Measurements from ENCODE around the gene ID1.

ID1 gene

GRCh38 chr20:31633339-31633914 lies 28.3 kb downstream of the ID1 start:
- H3K4me3 ChIP-seq = no peak overlapping the region
- TF ChIP-seq CTCF (IDR thresholded peaks at IDR 0.05) = no peak
- H3K27ac ChIP-seq = no peak overlapping the region
- no peak for DNase-seq (ENCODE audit: low spot score)

- no peak within 1 kb of the TSS for H3K27ac ChIP-seq
- DNase-seq (ENCODE audit: low spot score) = no peak
- TF ChIP-seq CTCF (IDR thresholded peaks at IDR 0.05) = no peak
- H3K4me3 ChIP-seq = no peak within 1 kb of the TSS
Measured at GRCh38 chr20:31637660-31638059, 32.6 kb downstream of the ID1 start, which contains the start of gene COX4I2. COX4I2 (plus strand) TSS chr20:31637912; CDS start chr20:31639018, 1,106 bp downstream.

GRCh38 chr20:31638317-31638716 lies 33.2 kb downstream of the ID1 start:
- no peak for DNase-seq (ENCODE audit: low spot score)
- no peak for TF ChIP-seq CTCF (IDR thresholded peaks at IDR 0.05)
- H3K27ac ChIP-seq = no peak overlapping the region
- no peak overlapping the region for H3K4me3 ChIP-seq

- Histone ChIP-seq H3K27ac (no peak overlapping the region), H3K4me3 (no peak overlapping the region)
- TF ChIP-seq CTCF (IDR thresholded peaks at IDR 0.05) = no peak
- DNase-seq (ENCODE audit: low spot score) = no peak
Measured at GRCh38 chr20:31638816-31639215, 33.7 kb downstream of the ID1 start.

- H3K27ac ChIP-seq = no peak overlapping the region
- no peak for TF ChIP-seq CTCF (IDR thresholded peaks at IDR 0.05)
- DNase-seq (ENCODE audit: low spot score) = no peak
- H3K4me3 ChIP-seq = no peak overlapping the region
Measured at GRCh38 chr20:31640259-31640658, 35.2 kb downstream of the ID1 start.

- Histone ChIP-seq H3K4me3 (no peak overlapping the region), H3K27ac (no peak overlapping the region)
- no peak for DNase-seq (ENCODE audit: low spot score)
- no peak for TF ChIP-seq CTCF (IDR thresholded peaks at IDR 0.05)
Measured at GRCh38 chr20:31641391-31641790, 36.3 kb downstream of the ID1 start.

- DNase-seq (ENCODE audit: low spot score) = no peak
- H3K27ac ChIP-seq = no peak overlapping the region
- no peak for TF ChIP-seq CTCF (IDR thresholded peaks at IDR 0.05)
- no peak overlapping the region for H3K4me3 ChIP-seq
Measured at GRCh38 chr20:31642837-31643236, 37.7 kb downstream of the ID1 start.
